Measurements from ENCODE around the gene ATP6V1G2.

ATP6V1G2 gene

GRCh38 chr6:31532644-31533454 lies 13.6 kb downstream of the ATP6V1G2 start:
- no peak overlapping the region for H3K27ac ChIP-seq
- no peak for TF ChIP-seq CTCF (conservative IDR thresholded peaks at IDR 0.05)

- no peak overlapping the region for H3K27ac ChIP-seq
- TF ChIP-seq CTCF (conservative IDR thresholded peaks at IDR 0.05): no peak
These were observed 14.4 kb downstream of the ATP6V1G2 start for GRCh38 chr6:31531771-31532643.

- no peak for TF ChIP-seq CTCF (conservative IDR thresholded peaks at IDR 0.05)
- H3K27ac ChIP-seq: no peak overlapping the region
These were observed 15.2 kb downstream of the ATP6V1G2 start for GRCh38 chr6:31531162-31531561.

- no peak for TF ChIP-seq CTCF (conservative IDR thresholded peaks at IDR 0.05)
- H3K27ac ChIP-seq: no peak overlapping the region
These were observed 15.7 kb downstream of the ATP6V1G2 start for GRCh38 chr6:31530659-31531058.

GRCh38 chr6:31529329-31530150 lies 16.9 kb downstream of the ATP6V1G2 start:
- H3K27ac ChIP-seq: no peak overlapping the region
- TF ChIP-seq CTCF (conservative IDR thresholded peaks at IDR 0.05): no peak

- TF ChIP-seq CTCF (conservative IDR thresholded peaks at IDR 0.05): no peak
- H3K27ac ChIP-seq: no peak within 1 kb of the TSS
These were observed 17.5 kb downstream of the ATP6V1G2 start, which contains the start of gene MCCD1 for GRCh38 chr6:31528821-31529328. Gene MCCD1 (plus strand): TSS chr6:31528962. CDS start chr6:31529015, 53 bp downstream.

All from VCaP (cell line).